Measurements from ENCODE around the gene ITGB6.
"Not testable (repeated sequence)": the region's sequence is repeated elsewhere in the genome, so short reads cannot be mapped to it uniquely, and the experiment has no call there.

Gene ITGB6

DNA sequence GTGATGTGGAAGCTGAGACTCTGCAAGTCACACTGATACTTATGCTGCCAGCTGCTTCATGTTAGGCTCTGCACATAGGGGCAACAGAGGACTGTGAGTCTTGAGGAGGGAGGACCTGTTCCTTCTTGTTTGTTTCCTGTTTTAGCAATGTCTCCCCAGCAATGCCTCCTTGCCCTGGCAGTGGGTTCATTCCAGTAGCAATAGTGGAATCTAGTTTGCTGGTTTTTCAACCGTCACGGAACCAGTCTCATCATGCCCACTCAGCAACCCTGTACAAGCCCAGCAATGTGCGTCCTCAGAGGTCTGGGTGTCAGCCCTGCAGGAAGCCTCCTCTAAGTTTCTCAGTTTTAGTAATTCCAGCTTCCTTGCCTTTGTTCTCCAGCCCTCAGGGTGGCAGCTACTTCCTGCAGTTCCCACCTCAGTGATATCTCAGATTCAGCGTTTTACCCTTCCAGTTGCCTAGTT lies 20.5 kb upstream of the ITGB6 start:
- DNase-seq = no peak

DNA sequence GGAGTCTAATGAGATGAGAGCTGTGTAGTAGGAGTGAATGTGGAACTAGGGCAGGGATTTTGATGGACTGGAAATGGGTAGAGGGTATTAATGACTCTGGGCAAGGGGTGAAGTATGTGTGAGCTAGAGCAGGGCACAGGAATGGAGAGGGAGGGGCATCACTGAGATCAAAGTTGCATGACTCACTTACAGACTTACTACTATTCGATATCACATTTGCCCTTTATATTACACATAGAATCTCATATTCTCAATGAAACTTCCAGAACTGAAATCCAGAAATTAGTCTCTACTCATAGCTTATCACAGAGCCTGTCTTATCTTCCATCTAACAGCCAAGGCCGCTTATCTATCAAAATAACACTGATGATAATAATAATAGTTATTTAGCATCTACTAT lies 20.0 kb upstream of the ITGB6 start:
- DNase-seq = no peak

DNA sequence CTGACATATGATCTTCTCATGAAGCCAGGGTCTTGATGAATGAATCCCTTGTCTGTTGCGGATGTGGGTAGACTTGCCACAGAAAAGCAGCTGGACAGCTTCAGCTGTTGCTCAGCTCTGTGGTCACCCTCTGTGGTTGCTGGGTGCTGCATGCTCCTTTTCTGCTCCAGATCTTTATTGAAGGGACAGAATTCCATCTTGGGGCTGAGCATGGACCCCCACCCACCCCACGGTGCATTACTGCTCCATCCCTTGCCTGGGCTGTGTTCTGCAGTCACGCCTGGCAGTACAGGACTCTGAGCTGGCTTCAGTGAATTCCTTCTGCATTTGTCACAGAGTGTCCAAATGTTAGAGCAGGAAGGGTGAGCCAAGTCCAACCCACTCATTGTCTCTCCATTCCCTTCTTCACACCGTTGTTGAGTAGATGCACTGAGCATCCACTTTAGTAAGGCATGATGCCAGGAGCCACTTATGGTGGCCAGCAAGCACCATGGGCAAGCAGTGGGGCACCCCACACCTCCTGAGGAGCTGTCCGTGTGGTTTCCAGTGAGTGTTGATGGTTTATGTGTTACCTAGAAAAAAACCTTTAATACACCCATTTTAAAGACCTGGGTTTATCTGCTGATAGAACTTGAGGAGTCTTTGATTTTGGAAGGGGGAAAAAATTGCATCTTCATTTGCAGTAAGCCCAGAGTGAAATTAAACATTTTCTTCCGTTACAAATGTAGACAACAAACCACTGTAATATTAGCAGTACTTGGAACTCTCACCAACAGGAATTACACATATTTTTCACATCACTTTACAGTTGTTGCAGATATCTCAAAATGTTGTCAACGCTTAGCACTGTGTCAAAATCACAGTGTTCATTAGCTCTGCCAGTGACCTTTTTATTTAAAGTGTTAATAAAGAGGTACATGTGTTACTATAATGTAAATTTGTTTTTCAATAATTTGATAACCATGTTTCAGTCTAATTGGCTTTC lies 14.7 kb upstream of the ITGB6 start:
- DNase-seq = peak; percentile 94

DNA sequence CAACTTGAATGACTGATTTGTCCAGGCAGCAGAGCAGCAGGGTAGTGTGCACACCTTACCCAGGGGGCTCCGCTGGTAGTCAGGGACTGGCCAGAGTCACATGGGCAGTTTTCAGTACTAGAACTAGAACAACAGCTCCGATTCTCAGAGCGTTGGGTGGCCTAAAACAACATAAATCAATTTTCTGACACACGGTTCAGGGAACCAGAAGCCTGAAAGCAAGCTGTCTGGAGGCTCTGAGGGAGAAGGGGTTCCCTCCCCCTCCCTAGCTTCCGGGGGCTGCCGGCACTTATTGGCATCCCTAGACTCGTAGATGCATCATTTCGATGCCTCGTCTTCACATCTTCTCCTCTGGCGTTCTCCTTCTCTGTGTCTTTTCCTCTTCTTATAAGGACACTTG lies 13.4 kb upstream of the ITGB6 start:
- no peak for DNase-seq

DNA sequence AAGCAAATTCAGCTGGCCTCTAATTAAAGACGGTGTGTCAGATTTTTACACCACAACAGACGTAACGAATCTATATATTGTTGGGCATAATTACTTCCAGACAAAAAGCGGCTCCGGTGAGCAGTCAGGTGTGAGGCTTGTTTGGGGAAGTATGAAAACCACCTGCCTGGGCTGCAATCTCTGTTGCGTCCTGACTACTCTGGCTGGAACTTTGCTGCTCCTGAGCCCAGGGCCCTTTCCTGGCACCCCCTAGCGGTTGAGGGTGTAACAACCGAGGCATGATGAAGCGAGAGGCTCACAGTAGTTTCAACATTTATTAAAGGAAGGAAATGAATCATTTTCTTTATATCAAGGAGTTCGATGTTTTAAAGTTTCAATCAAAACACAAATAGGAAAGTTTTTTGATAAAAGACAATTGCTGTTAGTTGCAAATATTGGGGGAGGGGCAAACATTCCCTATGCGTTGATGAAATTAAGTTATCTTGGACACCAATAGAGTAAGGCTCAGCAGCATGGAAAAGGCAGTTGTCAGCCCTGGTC lies 10.6 kb upstream of the ITGB6 start:
- peak; percentile 72 for DNase-seq

DNA sequence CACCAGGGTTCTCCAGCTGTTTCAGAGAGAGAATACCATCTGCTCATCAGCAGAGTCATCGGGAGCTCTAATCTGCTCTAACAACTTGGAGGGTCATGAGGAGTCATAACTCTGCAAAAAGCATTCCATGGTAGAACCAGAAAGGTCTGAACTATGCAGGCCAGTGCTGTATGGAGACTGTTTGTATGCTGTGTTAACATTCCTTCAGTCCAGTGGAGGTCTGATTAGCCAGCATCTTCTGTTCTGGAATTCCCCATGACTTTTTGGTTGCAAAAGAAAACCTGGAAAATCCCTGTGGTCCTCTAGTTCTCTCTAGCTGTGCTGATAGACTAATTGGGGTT lies 9.4 kb upstream of the ITGB6 start:
- DNase-seq = peak; percentile 97

DNA sequence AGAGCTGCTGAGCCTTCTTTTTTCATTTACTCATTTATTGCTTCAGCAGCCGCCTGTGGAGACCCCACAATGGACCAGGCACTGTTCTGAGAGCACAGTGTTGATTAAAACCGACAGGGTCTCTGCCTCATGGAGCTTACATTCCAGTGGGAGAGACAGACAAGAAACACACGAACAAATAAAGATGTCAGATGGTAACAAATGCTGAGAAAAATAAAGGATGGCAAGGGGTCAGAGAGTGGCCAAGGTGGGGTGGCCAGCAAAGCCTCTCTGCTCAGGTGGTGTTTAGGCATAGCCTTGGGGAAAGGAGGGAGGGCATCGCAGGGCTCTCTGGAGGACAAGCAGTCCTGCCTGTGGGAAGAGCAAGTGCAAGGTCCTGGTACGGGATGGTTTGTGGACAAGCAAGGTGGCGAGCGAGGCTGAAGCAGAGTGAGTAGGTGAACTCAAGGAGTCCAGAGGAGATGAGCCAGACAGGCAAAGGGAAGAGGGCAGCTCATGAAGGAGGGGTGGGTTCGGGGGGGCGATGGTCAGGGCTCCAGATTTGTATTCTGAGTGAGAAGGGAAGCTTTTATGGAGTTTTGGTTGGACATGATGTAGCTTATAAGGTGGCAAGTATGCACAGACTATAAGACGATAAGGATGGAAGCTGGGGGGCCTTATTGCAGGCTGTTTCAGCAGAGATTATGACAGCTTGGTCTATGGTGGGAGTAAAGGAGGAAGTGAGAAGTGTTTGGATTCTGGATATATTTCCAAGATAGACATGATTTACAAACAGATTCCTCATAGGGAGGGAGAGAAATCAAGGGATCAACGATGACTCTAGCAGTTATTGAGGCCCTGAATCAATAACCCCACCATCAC lies 8.8 kb upstream of the ITGB6 start:
- no peak for DNase-seq

DNA sequence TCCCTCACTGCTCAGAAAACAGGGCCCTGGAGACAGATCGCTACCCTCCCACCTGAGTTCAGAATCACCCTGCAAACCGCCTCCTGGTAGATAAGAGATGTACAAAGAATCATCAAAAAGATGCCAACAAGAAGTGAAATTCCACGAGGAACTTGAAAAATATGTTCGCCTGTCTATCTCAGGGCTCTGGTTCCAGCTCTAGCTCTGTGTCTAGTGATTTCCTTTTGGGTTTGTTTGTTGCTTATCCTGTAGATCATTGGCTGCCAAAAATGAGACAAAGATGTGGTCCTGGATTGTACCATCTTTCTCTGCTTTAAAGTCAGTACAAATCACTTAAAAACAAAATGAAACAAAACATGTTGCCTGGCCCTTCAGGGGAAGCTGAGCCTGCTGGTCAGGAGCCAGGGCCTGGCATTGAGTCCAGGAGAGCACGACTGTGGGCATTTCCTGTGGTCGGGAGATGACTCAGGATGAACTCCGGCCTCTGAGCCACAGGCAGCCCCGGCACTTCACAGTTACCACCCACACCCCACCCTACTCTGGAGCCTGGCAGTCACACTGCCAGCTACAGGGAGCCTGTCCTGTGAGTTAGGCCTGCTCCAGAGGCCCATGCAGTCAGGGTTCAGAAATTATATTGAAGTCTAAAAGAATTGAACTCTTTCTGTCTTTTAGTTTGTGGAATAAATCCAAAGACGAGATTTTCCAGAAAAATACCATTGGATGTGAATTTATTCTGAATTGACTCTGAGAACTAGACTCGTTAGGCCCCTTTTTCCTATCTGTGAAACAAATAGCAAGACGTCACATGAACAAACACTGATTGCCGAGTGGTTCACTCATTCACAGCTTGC lies 8.0 kb upstream of the ITGB6 start:
- DNase-seq = peak; percentile 78

DNA sequence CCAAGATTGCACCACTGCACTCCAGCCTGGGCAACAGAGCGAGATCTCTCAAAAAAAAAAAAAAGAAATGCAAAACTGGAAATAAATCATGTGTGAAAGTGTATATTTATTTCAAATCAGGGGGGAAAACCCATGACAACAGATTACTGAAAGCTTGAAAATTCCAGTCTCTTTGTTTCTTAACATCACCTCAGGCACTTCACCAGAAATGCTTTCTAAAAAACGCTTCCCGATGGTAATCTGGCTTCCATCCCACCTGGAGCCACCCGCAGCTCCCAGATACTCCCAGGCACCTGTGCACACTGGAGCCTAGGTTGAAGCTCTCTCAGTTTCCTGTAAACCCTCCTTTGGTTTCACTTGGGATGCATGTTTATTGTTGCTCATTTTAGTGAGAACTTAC lies 7.2 kb upstream of the ITGB6 start:
- no peak for DNase-seq

DNA sequence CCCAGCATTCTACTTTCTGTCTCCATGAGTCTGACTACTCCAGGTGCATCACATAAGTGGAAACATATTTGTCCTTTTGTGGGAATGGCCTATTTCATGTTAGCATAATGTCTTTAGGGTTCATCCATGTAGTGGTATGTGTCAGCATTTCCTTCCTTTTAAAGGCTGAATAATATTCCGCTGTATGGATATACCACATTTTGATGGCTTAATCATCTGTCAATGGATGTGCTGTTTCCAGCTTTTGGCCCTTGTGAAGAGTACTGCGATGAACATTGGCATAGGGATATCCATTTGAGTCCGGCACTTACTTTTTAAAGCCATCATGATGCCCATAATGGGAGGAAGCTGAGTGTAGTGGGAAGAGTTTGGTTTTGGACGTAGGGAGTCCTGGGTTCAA lies 6.4 kb upstream of the ITGB6 start:
- no peak for DNase-seq

DNA sequence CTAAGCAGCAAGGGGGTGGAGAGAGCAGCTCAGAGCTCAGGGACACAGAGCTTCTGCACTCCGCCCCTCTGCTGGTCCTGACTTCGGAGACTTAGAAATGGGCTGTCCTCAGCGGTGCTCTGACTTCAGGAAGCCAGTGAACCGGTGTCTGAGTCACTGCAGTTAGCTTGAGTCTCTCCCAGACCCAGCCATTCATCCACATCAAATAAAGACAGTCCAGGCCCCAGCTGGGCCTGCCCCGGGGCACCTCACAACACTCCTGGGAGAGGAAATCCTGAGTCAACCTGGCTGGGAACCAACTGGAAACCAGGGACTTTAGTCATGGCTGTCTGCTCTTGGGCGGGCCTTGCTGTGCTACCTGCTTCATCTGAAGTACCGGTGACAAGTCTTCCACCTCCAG lies 5.4 kb upstream of the ITGB6 start:
- DNase-seq = peak; percentile 94

DNA sequence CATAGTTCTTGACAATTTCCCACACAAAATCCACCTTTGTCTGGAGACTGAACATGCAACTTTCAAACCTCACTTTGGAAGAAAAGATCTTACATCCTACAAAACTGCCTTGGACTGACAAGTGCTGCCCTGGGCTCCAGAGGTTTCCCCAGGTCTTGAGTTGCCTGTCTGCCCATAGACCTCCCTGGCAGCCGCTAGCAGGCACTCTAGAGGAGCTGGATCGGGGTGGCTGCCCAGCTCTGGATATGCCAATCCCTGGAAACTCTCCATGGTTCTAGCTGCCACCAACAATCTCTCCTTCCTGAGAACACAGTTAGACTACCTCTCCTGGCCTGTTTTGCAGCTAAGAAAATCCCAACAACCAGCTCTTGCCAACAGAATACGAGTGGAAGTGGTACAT lies 3.4 kb upstream of the ITGB6 start:
- no peak for DNase-seq

DNA sequence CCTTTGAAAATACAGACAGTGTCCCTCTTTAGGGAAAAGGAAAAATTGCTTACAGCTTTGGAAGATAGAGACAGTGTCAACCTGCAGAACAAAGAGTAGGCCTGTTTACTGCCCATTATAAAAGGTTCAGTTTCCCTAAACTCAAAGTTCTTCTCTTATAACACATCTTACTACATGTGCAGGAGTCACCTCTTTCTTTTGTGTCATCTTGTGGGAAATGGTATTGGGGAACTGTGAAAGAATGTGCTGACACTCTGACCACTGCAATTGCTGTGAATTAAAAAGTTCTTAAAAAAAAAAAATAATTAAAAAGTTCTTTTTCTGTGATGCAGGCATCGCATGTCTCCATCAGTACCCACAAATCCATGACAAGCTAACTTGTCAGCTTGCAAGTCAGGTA lies 2.9 kb upstream of the ITGB6 start:
- no peak for DNase-seq

DNA sequence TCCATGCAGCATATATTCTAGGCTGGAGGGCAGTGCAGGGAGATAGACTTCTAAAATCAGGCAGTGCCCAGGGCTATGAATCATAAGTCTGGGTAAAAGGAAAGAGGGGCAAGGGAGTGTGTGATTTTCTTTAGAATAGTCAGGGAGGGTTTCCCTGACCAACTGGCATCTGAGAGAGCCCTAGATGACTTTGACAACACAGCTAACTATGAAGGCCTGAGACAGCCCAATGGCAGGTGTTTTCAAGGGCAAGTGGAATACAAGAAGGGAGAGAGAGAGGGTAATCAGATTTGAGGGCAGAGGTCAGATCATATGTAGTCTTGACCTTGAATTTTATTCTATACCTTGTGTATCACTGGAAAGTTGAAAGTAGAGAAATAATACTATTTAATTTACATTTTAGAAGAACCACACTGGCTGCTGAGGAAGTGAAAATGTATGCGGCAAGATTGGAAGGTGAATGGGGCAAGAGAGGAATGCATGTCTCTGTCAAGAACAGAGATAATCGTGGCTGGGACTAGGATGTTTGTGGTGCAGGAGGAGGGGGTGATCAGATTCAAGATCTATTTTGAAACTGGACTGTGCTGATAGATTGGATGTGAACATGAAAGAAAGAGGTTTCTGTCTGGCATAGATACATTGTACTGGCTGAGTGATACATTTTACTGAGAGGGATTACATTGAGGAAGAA lies 1.9 kb upstream of the ITGB6 start:
- DNase-seq = peak; percentile 49

DNA sequence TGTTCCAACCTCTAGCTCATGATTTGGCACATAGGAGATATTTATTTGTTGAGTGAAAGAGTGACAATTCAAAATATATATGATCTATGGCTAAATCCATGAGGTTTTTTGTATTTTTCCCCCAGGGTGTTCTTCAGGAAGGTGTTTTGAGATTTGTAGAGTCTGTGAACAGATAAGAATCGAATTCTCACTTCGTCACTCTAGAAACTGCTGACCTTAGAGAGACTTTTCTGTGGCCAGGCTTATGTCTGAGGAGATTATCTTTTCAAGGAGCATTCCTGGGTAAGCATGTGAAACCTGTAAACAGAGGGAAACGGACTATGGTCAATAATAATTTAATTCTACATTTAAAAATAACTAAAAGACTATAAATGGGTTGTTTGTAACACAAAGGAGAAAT lies 849 bp upstream of the ITGB6 start:
- DNase-seq = no peak

DNA sequence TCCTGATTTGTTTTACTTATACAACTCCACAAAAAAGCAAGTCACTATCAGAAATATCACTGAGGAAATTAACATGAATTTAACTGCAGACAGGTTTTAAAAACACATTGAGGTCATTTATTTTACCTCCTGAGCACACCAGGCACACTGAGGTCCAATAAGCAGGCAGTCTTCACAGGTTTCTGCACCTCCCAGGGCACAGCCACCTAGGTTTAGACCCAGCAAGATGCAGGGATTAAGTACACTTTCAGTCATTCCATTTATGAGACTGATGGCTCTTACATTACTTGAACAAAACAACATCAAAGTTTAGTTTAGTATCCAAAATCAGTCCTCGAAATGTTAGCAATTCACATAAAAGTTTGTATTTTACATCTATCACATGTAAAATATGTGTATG lies 1.0 kb downstream of the ITGB6 start:
- no peak for DNase-seq

DNA sequence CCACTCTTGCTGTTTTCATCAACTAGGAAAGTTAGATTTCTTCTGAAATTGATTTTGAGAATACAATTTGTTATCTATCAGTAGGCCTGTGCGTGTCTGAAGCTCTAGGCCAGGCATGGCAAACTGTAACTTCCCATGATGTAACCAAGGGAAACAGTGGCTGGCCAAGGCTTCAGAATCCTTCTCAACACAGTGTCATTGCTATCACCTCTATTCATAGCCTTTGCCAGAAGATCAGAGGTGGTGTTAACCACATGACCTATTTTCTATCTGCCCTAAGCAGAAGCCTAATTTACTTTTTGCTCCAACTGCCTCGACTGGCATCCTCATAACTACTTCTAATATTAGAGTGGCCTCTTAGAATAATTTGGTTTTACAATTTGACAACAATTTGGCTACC lies 2.5 kb downstream of the ITGB6 start:
- no peak for DNase-seq

DNA sequence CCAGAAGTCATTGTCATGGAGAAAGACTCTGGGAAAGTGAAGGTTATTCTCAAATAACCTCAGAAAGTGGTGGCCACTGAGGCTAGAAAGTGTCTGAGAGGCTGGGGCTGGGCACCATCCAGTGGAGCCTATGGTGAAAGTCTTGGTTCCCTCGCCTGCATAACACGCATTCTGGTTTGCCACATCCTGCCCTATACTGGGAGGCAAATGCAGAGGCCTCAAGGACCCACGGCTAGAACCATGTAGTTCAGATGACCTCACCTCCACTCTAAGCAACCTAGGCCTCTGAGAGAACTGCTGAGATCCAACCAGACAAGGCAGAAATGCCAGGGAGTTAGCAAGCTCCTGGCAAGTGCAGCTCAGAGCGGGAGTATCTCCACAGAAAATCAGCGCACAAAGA lies 5.1 kb downstream of the ITGB6 start:
- DNase-seq = no peak

DNA sequence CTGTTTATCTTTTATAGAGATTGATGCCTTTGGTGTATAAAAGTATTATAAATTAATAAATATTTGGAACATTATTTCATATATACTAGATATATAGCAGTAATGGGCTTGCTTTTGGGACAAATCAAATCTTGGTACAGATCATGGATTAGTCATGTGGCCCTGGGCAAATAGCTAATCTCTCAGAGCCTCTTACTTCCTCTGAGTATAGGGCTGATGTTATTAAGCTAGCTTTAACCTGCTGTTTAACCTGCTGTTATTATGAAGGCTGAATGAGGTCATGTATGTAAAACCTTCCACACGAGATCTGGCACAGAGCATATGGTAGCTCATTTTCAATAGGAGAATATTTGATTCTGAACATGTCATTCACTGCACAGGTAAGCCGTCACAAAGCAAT lies 5.7 kb downstream of the ITGB6 start:
- no peak for DNase-seq

DNA sequence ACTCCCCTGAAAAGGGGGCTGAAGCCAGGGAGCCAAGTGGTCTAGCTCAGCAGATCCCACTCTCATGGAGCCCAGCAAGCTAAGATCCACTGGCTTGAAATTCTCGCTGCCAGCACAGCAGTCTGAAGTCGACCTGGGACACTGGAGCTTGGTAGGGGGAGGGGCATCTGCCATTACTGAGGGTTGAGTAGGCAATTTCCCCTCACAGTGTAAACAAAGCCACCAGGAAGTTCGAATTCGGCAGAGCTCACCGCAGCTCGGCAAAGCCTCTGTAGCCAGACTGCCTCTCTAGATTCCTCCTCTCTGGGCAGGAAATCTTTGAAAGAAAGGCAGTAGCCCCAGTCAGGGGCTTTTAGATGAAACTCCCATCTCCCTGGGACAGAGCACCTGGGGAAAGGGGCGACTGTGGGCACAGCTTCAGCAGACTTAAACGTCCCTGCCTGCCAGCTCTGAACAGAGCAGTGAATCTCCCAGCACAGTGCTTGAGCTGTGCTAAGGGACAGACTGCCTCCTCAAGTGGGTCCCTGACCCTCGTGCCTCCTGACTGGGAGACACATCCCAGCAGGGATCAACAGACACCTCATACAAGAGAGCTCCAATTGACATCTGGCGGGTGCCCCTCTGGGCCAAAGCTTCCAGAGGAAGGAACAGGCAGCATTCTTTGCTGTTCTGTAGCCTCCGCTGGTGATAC lies 18.8 kb downstream of the ITGB6 start:
- DNase-seq = peak; percentile 58

DNA sequence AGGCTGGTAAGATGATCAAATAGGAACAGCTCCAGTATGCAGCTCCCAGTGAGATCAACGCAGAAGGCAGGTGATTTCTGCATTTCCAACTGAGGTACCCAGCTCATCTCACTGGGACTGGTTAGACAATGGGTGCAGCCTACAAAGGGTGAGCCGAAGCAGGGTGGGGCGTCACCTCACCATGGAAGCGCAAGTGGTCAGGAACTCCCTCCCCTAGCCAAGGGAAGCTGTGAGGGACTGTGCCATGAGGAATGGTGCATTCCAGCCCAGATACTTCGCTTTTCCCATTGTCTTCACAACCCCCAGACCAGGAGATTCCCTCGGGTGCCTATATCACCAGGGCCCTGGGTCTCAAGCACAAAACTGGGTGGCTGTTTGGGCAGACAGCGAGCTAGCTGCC lies 19.4 kb downstream of the ITGB6 start:
- not testable (repeated sequence) for DNase-seq
